WTC11 (cell line): Measurements from ENCODE around the gene P2RY11.

Experiments used
- CREB1 ChIP-seq: sonication (generic); formaldehyde crosslinking; IDR thresholded peaks from 2 replicates; pipeline ENCODE4 v1.8.0; 2023; ENCODE audit warnings: mild to moderate bottlenecking, missing genetic modification reagents
- CTCF ChIP-seq: fragments of 200-600 bp; IDR thresholded peaks from 2 replicates; pipeline ENCODE4 v1.8.0; 2022; ENCODE audit warnings: antibody characterized with exemption
- HMGXB4 ChIP-seq: sonication (generic); formaldehyde crosslinking; IDR thresholded peaks from 2 replicates; pipeline ENCODE4 v1.8.1; 2023; ENCODE audit warnings: mild to moderate bottlenecking, moderate library complexity, missing genetic modification reagents

- no peak for TF ChIP-seq HMGXB4 (CRISPR knock-in tag)
- no peak for TF ChIP-seq CTCF
- TF ChIP-seq CREB1, result no peak
Observed at GRCh38 chr19:10116866-10117616, 5.5 kb downstream of the P2RY11 start.
